ENCODE data around the gene SPDEF. TPM values are rescaled to one million over a fixed set of nuclear protein-coding genes. Genes with fewer than 3 reads are reported as not detected.
A peak's percentile ranks its signal among the peaks of the same experiment; 100 is the strongest.

The SPDEF gene
- total RNA-seq, 1 donor from 2014 or later, result not detected

GRCh38 chr6:34527751-34528670 lies 28.1 kb downstream of the SPDEF start:
- DNase-seq, result no peak

DNA sequence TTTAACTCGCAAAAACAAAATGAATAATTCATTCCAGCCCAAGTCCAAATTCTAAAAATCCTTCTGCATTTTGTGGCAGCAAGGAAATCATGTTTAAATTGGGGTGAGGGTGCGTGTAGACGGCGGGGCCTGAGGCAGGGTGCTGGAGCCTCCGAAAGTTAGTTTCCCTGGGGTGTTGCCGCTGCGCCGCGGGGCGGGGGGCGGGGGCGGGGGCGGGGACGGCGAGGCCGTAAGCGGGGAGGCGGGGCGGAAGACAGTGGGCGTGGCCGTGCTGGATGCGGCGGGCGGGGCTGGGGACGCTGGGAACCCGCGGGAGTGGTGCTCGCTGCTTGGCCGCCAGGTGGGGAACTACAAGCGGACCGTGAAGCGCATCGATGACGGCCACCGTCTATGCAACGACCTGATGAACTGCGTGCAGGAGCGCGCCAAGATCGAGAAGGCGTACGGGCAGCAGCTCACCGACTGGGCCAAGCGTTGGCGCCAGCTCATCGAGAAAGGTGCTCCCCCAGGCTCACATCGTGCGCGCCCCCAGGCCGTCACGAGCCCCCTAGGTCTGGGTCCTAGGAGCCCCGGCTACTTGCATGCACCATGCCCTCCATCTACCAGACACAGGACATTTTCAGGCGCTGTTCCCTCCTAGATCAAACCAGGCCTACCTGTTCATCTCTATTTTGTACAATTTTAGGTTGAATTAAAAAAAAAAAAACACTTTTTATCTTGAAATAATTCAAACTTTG lies 29.0 kb downstream of the SPDEF start:
- DNase-seq, result peak; percentile 89

- DNase-seq, result no peak
These were observed 29.7 kb downstream of the SPDEF start for GRCh38 chr6:34526241-34526972.

- no peak for DNase-seq
These were observed 30.5 kb downstream of the SPDEF start for GRCh38 chr6:34525431-34526175.

DNA sequence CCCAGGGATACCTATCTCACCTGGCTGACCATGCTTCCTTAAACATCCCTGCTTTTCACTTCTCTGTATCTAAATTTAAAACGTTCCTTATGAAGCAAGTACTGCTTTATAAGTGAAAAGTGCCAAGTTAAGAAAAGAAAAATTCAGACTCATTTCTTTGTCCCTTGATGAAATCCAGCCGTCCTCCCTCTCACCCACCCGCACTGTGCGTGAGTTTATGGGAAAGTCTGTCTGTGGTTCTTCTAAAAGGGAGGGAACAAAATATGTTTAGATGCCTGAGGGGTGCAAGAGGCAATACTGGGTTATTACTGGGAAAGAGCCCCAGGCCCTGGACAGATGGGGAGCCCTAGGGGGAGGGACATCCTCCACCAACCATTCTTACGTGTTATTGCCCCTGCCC lies 31.2 kb downstream of the SPDEF start:
- DNase-seq, result no peak

DNA sequence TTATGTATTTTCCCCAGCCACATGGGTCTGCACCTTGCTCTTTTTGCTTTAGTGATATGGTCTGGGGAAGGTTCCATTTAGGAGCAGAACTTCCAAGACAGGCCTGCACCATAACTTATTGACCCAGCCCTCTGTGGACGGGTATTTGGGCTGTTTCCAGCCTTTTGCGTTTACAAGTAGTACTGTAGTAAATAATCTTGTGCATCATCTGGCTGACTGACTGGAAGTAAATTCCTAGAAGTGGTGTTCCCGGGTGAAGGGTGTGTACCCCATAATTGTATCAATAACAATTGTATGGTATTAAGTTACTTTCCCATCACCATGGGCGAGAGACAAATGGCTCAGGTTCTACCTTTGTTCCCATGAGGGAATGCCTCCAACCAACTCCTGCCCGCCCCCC lies 31.6 kb downstream of the SPDEF start:
- no peak for DNase-seq

- no peak for DNase-seq
These were observed 32.5 kb downstream of the SPDEF start for GRCh38 chr6:34523441-34524206.

GRCh38 chr6:34522761-34523160 lies 33.4 kb downstream of the SPDEF start:
- DNase-seq, result no peak

GRCh38 chr6:34521463-34522285 lies 34.5 kb downstream of the SPDEF start:
- no peak for DNase-seq

GRCh38 chr6:34520645-34521462 lies 35.3 kb downstream of the SPDEF start:
- DNase-seq, result no peak

GRCh38 chr6:34519971-34520644 lies 36.0 kb downstream of the SPDEF start:
- no peak for DNase-seq

DNA sequence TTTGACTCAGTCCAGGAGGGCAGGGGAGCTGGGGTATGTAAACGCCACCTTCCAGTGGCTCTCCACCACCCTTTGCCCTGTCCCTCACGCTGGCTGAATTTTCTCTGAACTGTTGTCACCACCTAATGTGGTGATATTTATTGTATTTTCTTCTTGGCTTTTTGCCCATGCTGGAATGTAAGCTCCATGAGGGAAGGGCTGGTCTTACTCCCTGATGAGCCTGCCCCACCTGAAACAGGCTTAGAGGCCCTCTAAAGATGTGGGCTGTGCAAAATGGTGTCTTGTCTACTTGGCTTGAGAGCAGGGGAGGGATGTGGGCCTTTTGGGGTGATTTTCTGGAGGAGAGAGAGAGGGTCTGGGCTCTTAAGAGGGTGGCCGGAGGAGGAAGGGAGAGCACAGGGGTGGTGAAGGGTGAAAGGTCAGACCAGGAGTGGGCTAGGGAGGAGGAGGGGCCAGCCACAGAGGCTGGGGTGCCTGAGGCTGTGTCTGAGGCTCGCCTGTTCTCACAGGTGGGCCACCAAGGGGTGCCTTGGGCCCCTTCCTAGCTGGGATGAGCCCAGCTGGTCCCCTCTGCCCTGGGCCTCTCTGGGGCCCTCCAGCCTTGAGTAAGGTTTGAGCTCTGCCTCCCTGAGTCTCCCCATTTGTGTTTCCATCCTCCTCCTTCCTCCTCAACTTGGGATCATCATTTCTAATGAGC lies 37.3 kb downstream of the SPDEF start:
- DNase-seq, result no peak

- DNase-seq, result no peak
These were observed 38.2 kb downstream of the SPDEF start for GRCh38 chr6:34517966-34518365.

GRCh38 chr6:34517461-34517881 lies 38.7 kb downstream of the SPDEF start:
- no peak for DNase-seq

- DNase-seq, result no peak
These were observed 39.5 kb downstream of the SPDEF start for GRCh38 chr6:34516391-34517324.

DNA sequence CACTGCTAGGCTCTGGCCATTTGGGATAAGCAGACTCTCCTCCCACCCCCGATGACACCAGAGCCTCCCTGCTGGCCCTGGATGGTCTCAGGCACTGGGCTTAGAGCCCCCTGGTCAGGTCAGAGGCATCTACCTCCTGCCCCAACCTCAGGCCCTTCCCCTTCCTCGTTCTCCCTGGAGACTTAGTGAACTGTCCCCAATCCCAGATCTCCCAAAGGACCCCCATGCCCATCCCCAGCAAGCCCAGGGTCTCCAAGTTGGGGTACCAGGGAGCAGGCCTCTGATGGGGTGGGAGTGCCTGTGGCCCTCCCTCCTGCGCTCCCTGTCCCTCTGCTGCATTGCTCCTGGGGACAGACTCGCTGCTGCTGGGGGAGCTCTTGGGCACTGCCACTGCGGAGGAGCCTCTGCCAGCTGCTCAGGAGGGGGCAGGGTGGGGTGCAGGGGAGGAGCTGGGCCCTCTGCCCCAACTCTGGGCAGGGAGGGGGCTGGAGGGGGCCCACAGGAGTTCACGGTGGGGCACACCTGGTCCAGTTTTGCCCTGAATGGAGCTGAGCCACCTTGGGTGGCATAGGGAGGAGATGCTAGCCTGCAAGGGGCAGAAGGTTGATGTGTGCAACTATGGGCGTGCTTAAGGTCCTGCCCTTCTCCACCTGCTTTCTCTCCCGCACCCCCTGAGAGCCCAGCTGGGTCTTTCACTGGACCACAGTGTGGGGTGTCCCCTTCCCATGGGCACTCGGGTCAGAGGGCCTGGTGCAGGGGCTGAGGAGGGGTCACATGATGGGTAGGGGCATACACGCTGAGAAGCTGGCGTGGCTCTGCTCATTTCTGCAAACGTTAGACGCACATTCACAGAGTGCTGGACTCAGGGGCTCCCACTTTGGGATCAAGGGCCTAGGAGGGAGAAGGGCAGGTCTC lies 40.4 kb downstream of the SPDEF start:
- DNase-seq, result peak; percentile 40
